ENCODE measurements around the gene THADA. TPM values are rescaled to one million over a fixed set of nuclear protein-coding genes. Genes with fewer than 3 reads are reported as not detected.

The THADA gene
- total RNA-seq, 1 experiment from 2014 or later: 14.1 TPM

DNA sequence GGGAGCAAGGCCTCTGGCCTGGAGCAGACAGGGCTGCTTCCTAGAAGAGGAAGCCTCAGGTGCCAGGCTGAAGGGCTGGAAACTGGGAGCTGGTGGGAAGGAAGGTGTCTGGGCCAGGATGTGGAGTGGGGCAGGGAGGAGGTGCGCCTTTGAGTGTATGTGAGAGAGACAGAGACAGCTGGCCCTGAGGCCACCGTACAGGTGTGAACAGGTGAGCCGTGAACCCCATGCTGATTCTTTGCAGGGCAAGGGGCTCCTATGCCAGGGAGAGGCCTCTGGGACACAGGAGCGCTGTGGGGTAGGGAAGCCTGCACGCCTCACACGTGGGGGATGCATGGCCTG is 385.7 kb downstream of the THADA start:
- H3K4me3 ChIP-seq: no peak overlapping the region
- no peaks in the 10 kb centered on the region for H3K27me3 ChIP-seq (replicated peaks)
- no peaks in the 10 kb centered on the region for H3K36me3 ChIP-seq
- H3K27ac ChIP-seq: no peak overlapping the region
- no peak for DNase-seq (ENCODE audit: low read depth in 1 of 2, low spot score in 2 of 2)
- H3K4me1 ChIP-seq (replicated peaks): peaks cover 15% of the 10 kb centered on the region
- no peaks in the 10 kb centered on the region for H3K9me3 ChIP-seq (replicated peaks)

GRCh38 chr2:43209204-43209717 is 386.6 kb downstream of the THADA start:
- no peak for DNase-seq (ENCODE audit: low read depth in 1 of 2, low spot score in 2 of 2)
- Histone ChIP-seq H3K4me1 (replicated peaks) (peaks cover 15% of the 10 kb centered on the region), H3K9me3 (replicated peaks) (no peaks in the 10 kb centered on the region), H3K4me3 (no peak overlapping the region), H3K36me3 (no peaks in the 10 kb centered on the region), H3K27me3 (replicated peaks) (no peaks in the 10 kb centered on the region), H3K27ac (no peak overlapping the region)

DNA sequence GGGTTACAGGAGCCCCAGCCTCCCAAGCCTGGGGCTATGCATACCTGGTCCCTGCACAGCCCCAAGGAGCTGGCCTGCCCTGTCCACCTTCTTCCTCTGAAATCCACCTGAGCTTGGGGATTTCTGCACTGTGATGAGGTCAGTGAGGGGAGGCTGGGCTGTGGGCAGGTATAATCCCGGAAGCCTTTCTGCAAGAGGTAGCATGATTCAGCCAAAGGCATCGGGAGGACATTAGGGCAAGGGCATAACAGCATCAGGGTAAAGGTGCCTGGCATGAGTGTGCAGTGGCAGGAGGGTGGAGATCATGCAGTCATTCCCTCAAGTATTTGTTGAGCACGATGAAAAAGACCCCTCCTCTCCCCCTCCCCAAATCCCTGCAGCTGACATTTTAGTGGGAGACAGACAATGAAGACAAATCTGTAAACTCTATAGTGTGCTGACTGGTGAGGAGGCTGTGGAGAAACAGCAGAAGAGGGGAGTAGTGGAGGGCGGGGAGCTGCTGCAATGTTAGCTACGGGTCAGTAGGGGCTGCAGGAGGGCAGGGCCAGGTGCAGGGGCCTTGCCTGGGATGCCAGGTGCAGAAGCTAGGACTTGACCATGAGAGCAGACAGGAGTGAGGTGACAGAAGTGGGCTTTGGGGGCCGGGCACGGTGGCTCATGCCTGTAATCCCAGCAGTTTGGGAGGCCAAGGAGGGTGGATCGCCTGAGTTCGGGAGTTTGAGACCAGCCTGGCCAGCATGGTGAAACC is 388.1 kb downstream of the THADA start:
- Histone ChIP-seq H3K27ac (no peak overlapping the region), H3K36me3 (no peaks in the 10 kb centered on the region), H3K4me3 (no peak overlapping the region), H3K27me3 (replicated peaks) (no peaks in the 10 kb centered on the region), H3K4me1 (replicated peaks) (peaks cover 15% of the 10 kb centered on the region), H3K9me3 (replicated peaks) (no peaks in the 10 kb centered on the region)
- DNase-seq (ENCODE audit: low read depth in 1 of 2, low spot score in 2 of 2): no peak

- DNase-seq (ENCODE audit: low read depth in 1 of 2, low spot score in 2 of 2): no peak
- Histone ChIP-seq H3K27me3 (replicated peaks) (no peaks in the 10 kb centered on the region), H3K9me3 (replicated peaks) (no peaks in the 10 kb centered on the region), H3K4me1 (replicated peaks) (peaks cover 15% of the 10 kb centered on the region), H3K36me3 (no peaks in the 10 kb centered on the region), H3K27ac (no peak overlapping the region), H3K4me3 (no peak overlapping the region)
Observed at GRCh38 chr2:43206602-43207001, 389.2 kb downstream of the THADA start.

DNA sequence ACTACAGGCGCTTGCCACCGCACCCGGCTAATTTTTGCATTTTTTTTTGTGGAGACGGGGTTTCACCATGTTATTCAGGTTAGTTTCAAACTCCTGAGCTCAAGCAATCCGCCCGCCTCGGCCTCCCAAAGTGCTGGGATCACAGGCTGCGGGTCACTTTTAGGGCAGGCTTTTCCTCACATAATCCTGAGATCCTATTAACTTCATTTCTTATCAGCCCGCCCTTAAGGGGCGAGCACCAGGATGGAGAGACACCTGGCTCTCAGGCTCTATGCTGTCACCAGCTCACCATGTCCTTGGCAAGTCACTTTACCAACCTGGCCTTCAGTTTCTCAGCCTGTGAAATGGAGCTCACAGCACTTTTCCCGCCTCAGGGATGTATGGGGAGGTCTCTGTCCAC is 392.5 kb downstream of the THADA start:
- H3K36me3 ChIP-seq: no peaks in the 10 kb centered on the region
- H3K27ac ChIP-seq: no peak overlapping the region
- no peak for DNase-seq (ENCODE audit: low read depth in 1 of 2, low spot score in 2 of 2)
- H3K4me1 ChIP-seq (replicated peaks): no peaks in the 10 kb centered on the region
- H3K27me3 ChIP-seq (replicated peaks): no peaks in the 10 kb centered on the region
- no peak overlapping the region for H3K4me3 ChIP-seq
- H3K9me3 ChIP-seq (replicated peaks): no peaks in the 10 kb centered on the region

DNA sequence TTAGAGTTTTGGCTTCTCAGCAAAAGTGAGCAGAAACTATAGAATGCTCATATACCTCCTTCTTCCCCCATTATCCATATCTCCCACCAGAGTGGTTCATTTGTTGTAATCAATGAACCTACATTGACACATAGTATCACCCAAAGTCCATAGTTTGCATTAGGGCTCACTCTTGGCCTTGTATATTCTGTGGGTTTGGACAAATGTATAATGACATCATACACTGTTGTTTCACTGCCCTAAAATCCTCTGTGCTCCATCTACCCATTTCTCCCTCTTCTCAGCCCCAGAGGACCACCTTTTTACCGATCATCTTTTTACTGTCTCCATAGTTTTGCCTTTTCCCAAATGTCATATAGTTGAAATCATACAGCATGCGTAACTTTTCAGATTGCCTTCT is 393.5 kb downstream of the THADA start:
- H3K27ac ChIP-seq: no peak overlapping the region
- DNase-seq (ENCODE audit: low read depth in 1 of 2, low spot score in 2 of 2): no peak

DNA sequence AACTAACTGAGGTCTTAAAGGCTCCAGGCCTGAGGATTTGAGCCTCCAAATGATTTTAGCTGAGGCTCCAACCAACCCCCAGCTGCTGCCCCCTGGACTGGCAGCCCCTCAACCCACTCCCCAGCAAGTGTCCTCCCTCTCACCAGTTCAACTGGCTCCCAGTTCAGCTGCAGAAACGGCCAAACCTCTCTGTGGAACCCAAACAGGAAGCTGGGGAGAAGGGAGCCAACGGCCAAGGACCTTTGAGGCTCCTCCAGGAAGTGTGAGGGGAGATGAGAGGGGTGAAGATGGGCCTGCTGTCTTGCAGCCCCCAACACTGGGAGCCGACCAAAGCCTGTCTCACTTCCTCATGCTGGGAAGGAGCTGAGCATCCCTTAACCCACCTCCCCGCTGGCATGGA is 394.3 kb downstream of the THADA start:
- Histone ChIP-seq H3K4me3 (no peak overlapping the region), H3K27me3 (replicated peaks) (no peaks in the 10 kb centered on the region), H3K36me3 (no peaks in the 10 kb centered on the region), H3K27ac (no peak overlapping the region), H3K9me3 (replicated peaks) (no peaks in the 10 kb centered on the region), H3K4me1 (replicated peaks) (no peaks in the 10 kb centered on the region)
- DNase-seq (ENCODE audit: low read depth in 1 of 2, low spot score in 2 of 2): no peak

More for the DNA sequence above, 393.5 kb downstream of the THADA start:
- H3K4me3 ChIP-seq: no peak overlapping the region
- H3K27me3 ChIP-seq (replicated peaks): no peaks in the 10 kb centered on the region
- H3K4me1 ChIP-seq (replicated peaks): no peaks in the 10 kb centered on the region
- no peaks in the 10 kb centered on the region for H3K36me3 ChIP-seq
- H3K9me3 ChIP-seq (replicated peaks): no peaks in the 10 kb centered on the region

DNA sequence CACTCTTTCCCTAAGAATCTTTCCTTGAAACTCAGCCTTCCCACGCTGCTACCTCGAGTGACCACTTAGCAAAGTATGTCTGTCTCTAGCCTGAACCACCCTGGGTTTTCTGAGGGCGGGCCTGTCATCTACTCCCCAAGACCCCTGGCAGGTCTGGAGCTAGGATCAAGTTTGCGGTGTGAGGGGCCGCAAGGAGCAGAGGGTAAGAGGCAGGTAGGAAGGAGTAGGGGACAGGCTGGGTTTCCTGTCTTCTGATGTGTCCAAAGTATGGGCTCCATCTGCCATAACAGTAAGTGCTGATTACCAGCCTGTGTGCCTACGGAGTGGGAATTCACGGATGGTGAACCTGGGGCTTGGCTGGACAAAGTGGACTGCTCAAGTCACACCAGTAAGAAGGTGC is 394.8 kb downstream of the THADA start:
- no peaks in the 10 kb centered on the region for H3K4me1 ChIP-seq (replicated peaks)
- no peaks in the 10 kb centered on the region for H3K9me3 ChIP-seq (replicated peaks)
- H3K27ac ChIP-seq: no peak overlapping the region
- no peaks in the 10 kb centered on the region for H3K27me3 ChIP-seq (replicated peaks)
- no peak for DNase-seq (ENCODE audit: low read depth in 1 of 2, low spot score in 2 of 2)
- H3K4me3 ChIP-seq: no peak overlapping the region
- H3K36me3 ChIP-seq: no peaks in the 10 kb centered on the region

DNA sequence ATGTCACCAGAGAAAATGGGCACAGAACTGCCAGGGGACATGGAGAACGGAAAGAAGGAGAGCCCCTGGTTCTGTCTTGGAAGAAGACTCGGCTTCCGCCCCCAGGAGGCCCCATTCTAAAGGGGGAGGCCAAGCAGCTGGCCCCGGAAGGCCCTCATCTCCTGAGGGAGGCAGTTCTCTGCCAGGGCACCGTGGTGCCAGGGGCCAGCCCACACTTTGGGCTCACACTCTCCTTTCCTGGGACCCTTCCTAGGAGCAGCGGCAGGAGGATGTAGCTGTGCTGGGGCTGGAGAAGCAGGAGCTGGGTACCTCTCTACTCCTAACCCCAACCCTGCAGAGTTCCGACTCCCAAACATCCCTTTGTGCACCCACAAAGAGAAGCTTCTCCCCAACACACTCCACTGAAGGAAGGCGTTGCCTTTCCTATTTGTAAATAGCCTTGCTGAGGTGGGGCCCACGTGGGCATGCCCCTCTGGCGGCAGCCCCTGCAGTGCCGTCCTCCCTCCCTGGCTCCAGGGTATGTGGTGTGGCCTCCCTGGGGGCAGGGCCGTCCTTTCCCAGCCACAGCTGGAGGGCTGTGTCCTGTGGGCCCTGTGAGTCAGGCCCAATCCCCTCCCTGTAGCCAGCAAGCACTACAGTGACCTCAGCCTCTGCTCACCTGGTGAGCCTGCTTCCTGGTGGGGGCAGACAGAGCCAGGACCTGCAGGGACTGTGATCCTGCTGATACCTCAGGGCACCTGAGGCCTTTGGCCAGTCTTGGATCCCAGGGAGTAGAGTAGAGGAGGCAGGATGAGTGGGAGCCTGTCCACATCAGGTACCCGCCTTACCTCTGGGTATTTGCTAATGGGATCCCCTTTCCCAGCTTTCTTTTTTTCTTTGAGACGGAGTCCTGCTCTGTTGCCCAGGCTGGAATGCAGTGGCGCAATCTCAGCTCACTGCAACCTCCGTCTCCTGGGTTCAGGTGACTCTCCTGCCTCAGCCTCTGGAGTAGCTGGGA is 396.0 kb downstream of the THADA start:
- no peak for DNase-seq (ENCODE audit: low read depth in 1 of 2, low spot score in 2 of 2)
- no peaks in the 10 kb centered on the region for H3K9me3 ChIP-seq (replicated peaks)
- no peak overlapping the region for H3K4me3 ChIP-seq

DNA sequence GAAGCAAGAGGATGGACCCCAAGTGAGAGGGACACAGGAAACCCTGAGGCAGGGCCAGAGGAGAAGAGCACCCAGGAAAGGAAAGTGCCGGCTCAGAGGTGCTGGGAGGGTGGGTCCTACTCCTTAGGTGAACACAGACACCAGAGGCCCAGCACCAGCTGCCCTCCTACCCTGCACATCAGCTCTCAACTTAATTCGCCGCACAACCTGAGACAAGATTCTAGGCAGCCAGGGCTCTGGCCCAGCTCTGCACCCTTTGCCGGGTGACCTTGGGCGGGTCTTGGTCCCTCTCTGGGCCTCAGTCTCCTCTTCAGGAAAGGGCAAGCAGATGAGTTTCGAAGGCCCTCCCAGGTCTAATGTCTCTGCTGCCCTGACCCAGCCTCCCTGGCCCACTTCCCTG is 397.6 kb downstream of the THADA start:
- H3K36me3 ChIP-seq: no peaks in the 10 kb centered on the region
- H3K27me3 ChIP-seq (replicated peaks): no peaks in the 10 kb centered on the region
- no peaks in the 10 kb centered on the region for H3K9me3 ChIP-seq (replicated peaks)
- no peak for DNase-seq (ENCODE audit: low read depth in 1 of 2, low spot score in 2 of 2)
- no peak overlapping the region for H3K27ac ChIP-seq
- no peak overlapping the region for H3K4me3 ChIP-seq
- H3K4me1 ChIP-seq (replicated peaks): peaks cover 4% of the 10 kb centered on the region; the same call in 1 of the 2 replicates

More for the DNA sequence above, 396.0 kb downstream of the THADA start:
- Histone ChIP-seq H3K36me3 (no peaks in the 10 kb centered on the region), H3K4me1 (replicated peaks) (peaks cover 4% of the 10 kb centered on the region; the same call in 1 of the 2 replicates), H3K27ac (no peak overlapping the region), H3K27me3 (replicated peaks) (no peaks in the 10 kb centered on the region)

GRCh38 chr2:43197588-43197896 is 398.3 kb downstream of the THADA start:
- Histone ChIP-seq H3K4me1 (replicated peaks) (peaks cover 4% of the 10 kb centered on the region; the same call in 1 of the 2 replicates), H3K27ac (no peak overlapping the region), H3K9me3 (replicated peaks) (no peaks in the 10 kb centered on the region), H3K4me3 (no peak overlapping the region), H3K27me3 (replicated peaks) (no peaks in the 10 kb centered on the region), H3K36me3 (no peaks in the 10 kb centered on the region)
- no peak for DNase-seq (ENCODE audit: low read depth in 1 of 2, low spot score in 2 of 2)

- H3K9me3 ChIP-seq (replicated peaks): no peaks in the 10 kb centered on the region
- DNase-seq (ENCODE audit: low read depth in 1 of 2, low spot score in 2 of 2): no peak
- H3K4me1 ChIP-seq (replicated peaks): peaks cover 4% of the 10 kb centered on the region; the same call in 1 of the 2 replicates
- H3K27ac ChIP-seq: no peak overlapping the region
- H3K4me3 ChIP-seq: no peak overlapping the region
- no peaks in the 10 kb centered on the region for H3K36me3 ChIP-seq
- no peaks in the 10 kb centered on the region for H3K27me3 ChIP-seq (replicated peaks)
Observed at GRCh38 chr2:43196768-43197587, 398.9 kb downstream of the THADA start.

GRCh38 chr2:43194121-43194869 is 401.5 kb downstream of the THADA start:
- H3K27ac ChIP-seq: no peak overlapping the region
- DNase-seq (ENCODE audit: low read depth in 1 of 2, low spot score in 2 of 2): no peak
- H3K27me3 ChIP-seq (replicated peaks): no peaks in the 10 kb centered on the region
- no peak overlapping the region for H3K4me3 ChIP-seq
- no peaks in the 10 kb centered on the region for H3K9me3 ChIP-seq (replicated peaks)
- peaks cover 4% of the 10 kb centered on the region; the same call in 1 of the 2 replicates for H3K4me1 ChIP-seq (replicated peaks)
- no peaks in the 10 kb centered on the region for H3K36me3 ChIP-seq

Measured in SJSA1 (cell line).